ENCODE data around the gene SNX20.

SNX20 gene

GRCh38 chr16:50653633-50654519 is 27.2 kb downstream of the SNX20 start:
- DNase-seq, result no peak

- DNase-seq, result no peak
Observed at GRCh38 chr16:50652836-50653425, 28.2 kb downstream of the SNX20 start.

- no peak for DNase-seq
Observed at GRCh38 chr16:50651835-50652438, 29.2 kb downstream of the SNX20 start.

GRCh38 chr16:50646345-50646744 is 34.8 kb downstream of the SNX20 start:
- no peak for DNase-seq

GRCh38 chr16:50645563-50646220 is 35.4 kb downstream of the SNX20 start:
- DNase-seq, result no peak

GRCh38 chr16:50644729-50645128 is 36.4 kb downstream of the SNX20 start:
- no peak for DNase-seq

- no peak for DNase-seq
Observed at GRCh38 chr16:50644245-50644644, 36.9 kb downstream of the SNX20 start.

- DNase-seq, result no peak
Observed at GRCh38 chr16:50643192-50643591, 37.9 kb downstream of the SNX20 start.

- DNase-seq, result no peak
Observed at GRCh38 chr16:50642349-50642748, 38.8 kb downstream of the SNX20 start.

- no peak for DNase-seq
Observed at GRCh38 chr16:50641818-50642187, 39.3 kb downstream of the SNX20 start.

- no peak for DNase-seq
Observed at GRCh38 chr16:50640919-50641817, 39.9 kb downstream of the SNX20 start.

- DNase-seq, result no peak
Observed at GRCh38 chr16:50640391-50640790, 40.7 kb downstream of the SNX20 start.

- DNase-seq, result no peak
Observed at GRCh38 chr16:50638816-50639670, 42.1 kb downstream of the SNX20 start.

- no peak for DNase-seq
Observed at GRCh38 chr16:50637716-50638602, 43.2 kb downstream of the SNX20 start.

GRCh38 chr16:50636753-50637374 is 44.2 kb downstream of the SNX20 start:
- no peak for DNase-seq

GRCh38 chr16:50635505-50636392 is 45.4 kb downstream of the SNX20 start:
- DNase-seq, result no peak

- DNase-seq, result no peak
Observed at GRCh38 chr16:50634947-50635346, 46.2 kb downstream of the SNX20 start.

- DNase-seq, result no peak
Observed at GRCh38 chr16:50634090-50634489, 47.0 kb downstream of the SNX20 start.
